Stimulated activated CD4-positive, alpha-beta T cell treated with anti-CD3 and anti-CD28 coated beads, Interleukin-15, amount 100 ng/mL, for 24 hours (primary cell): ENCODE data around the gene PLXNA3.

Experiments used
- DNase-seq: peaks from one replicate; pipeline ENCODE4 v3.0.0-alpha.2; 2020

The PLXNA3 gene

GRCh38 chrX:154507673-154508383 lies 49.7 kb downstream of the PLXNA3 start:
- no peak for DNase-seq

GRCh38 chrX:154508384-154508745 lies 50.3 kb downstream of the PLXNA3 start:
- no peak for DNase-seq

- DNase-seq: no peak
These were observed 51.4 kb downstream of the PLXNA3 start for GRCh38 chrX:154509455-154509854.

- no peak for DNase-seq
These were observed 53.7 kb downstream of the PLXNA3 start for GRCh38 chrX:154511761-154512160.

GRCh38 chrX:154512879-154513553 lies 54.9 kb downstream of the PLXNA3 start:
- no peak for DNase-seq

- no peak for DNase-seq
These were observed 55.6 kb downstream of the PLXNA3 start for GRCh38 chrX:154513716-154514115.

- DNase-seq: peak; percentile 33
These were observed 57.2 kb downstream of the PLXNA3 start for GRCh38 chrX:154515090-154515965.

- peak; percentile 94 for DNase-seq
These were observed 58.0 kb downstream of the PLXNA3 start, which contains the start of gene FAM3A for GRCh38 chrX:154515966-154516655. Gene FAM3A, minus strand, starts transcription at chrX:154516232. Its CDS starts 460 bp downstream, at chrX:154515772.

- no peak for DNase-seq
These were observed 58.6 kb downstream of the PLXNA3 start for GRCh38 chrX:154516656-154517100.

GRCh38 chrX:154517101-154517781 lies 59.2 kb downstream of the PLXNA3 start:
- no peak for DNase-seq

- DNase-seq: no peak
These were observed 61.3 kb downstream of the PLXNA3 start for GRCh38 chrX:154519389-154519788.

- no peak for DNase-seq
These were observed 67.8 kb downstream of the PLXNA3 start for GRCh38 chrX:154525606-154526490.

GRCh38 chrX:154526901-154527675 lies 69.0 kb downstream of the PLXNA3 start:
- DNase-seq: peak; percentile 77
